HepG2 (cell line): ENCODE data around the gene INHBE. TPM values are rescaled to one million over a fixed set of nuclear protein-coding genes. Genes with fewer than 3 reads are reported as not detected.

Experiments
- ATF1 ChIP-seq: IDR thresholded peaks from 2 replicates; pipeline ENCODE4 v1.6.1; 2016; ENCODE audit warnings: mild to moderate bottlenecking, control low read depth
- ELF3 ChIP-seq: IDR thresholded peaks from 2 replicates; pipeline ENCODE4 v1.6.1; 2016; ENCODE audit warnings: missing genetic modification reagents, missing compliant biosample characterization
- GMEB1 ChIP-seq: sonication (generic); formaldehyde crosslinking; IDR thresholded peaks from 2 replicates; pipeline ENCODE4 v1.5.1; 2020; ENCODE audit warnings: missing genetic modification reagents, mild to moderate bottlenecking, borderline replicate concordance
- KLF9 ChIP-seq: IDR thresholded peaks from 2 replicates; pipeline ENCODE4 v1.6.1; 2016; ENCODE audit warnings: low read depth
- LBX2 ChIP-seq: sonication (generic); formaldehyde crosslinking; IDR thresholded peaks from 2 replicates; pipeline ENCODE4 v1.5.0; 2020; ENCODE audit warnings: missing genetic modification reagents, mild to moderate bottlenecking, borderline replicate concordance
- MLX ChIP-seq: IDR thresholded peaks from 2 replicates; pipeline ENCODE4 v1.6.1; 2016
- MTERF4 ChIP-seq: sonication (generic); formaldehyde crosslinking; IDR thresholded peaks from 2 replicates; pipeline ENCODE4 v1.8.0; 2023; ENCODE audit warnings: mild to moderate bottlenecking, missing genetic modification reagents
- NCOA2 ChIP-seq: sonication (generic); formaldehyde crosslinking; IDR thresholded peaks from 2 replicates; pipeline ENCODE4 v1.8.0; 2022; ENCODE audit warnings: inconsistent platforms
- NR3C1 ChIP-seq: sonication (generic); formaldehyde crosslinking; IDR thresholded peaks from 2 replicates; pipeline ENCODE4 v1.4.0; 2020; ENCODE audit warnings: missing genetic modification reagents
- POLR2A ChIP-seq, 2 experiments: IDR thresholded peaks; 2 replicates each; pipeline ENCODE4 v1.6.1; 2011; ENCODE audit warnings: low read depth in 2 of 2, low read length in 2 of 2, mild to moderate bottlenecking in 1 of 2, moderate library complexity in 1 of 2; ENCODE audit not compliant: insufficient read depth in 1 of 2
- PRMT3 ChIP-seq: sonication (generic); formaldehyde crosslinking; IDR thresholded peaks from 2 replicates; pipeline ENCODE4 v1.8.1; 2022; ENCODE audit warnings: low read depth, mild to moderate bottlenecking, moderate library complexity, missing genetic modification reagents, borderline replicate concordance
- RBM22 ChIP-seq: fragments of 200-400 bp; formaldehyde crosslinking; optimal IDR thresholded peaks from 2 replicates; pipeline ENCODE3; 2017; ENCODE audit warnings: mild to moderate bottlenecking, low read length, moderate library complexity
- SUZ12 ChIP-seq: fragments of 150-350 bp; IDR thresholded peaks from 2 replicates; pipeline ENCODE4 v1.6.1; 2014; ENCODE audit warnings: low read depth, low read length
- TARDBP ChIP-seq: sonication (generic); formaldehyde crosslinking; IDR thresholded peaks from 2 replicates; pipeline ENCODE4 v1.8.0; 2022; ENCODE audit warnings: mild to moderate bottlenecking, missing genetic modification reagents
- TCF12 ChIP-seq, 2 experiments: fragments of 450-650 bp in 1 of 2; sonication (generic) in 1 of 2; formaldehyde crosslinking in 1 of 2; IDR thresholded peaks; 2 replicates each; pipeline versions ENCODE4 v1.6.1 to v1.8.0; 2017 to 2022; ENCODE audit warnings: antibody characterized with exemption in 1 of 2, mild to moderate bottlenecking in 1 of 2, missing genetic modification reagents in 1 of 2, moderate library complexity in 1 of 2
- THAP11 ChIP-seq: IDR thresholded peaks from 2 replicates; pipeline ENCODE4 v1.6.1; 2016; ENCODE audit warnings: missing biosample characterization, missing genetic modification reagents
- THAP7 ChIP-seq: sonication (generic); formaldehyde crosslinking; IDR thresholded peaks from 2 replicates; pipeline ENCODE4 v1.8.1; 2023; ENCODE audit warnings: mild to moderate bottlenecking, missing genetic modification reagents
- ZHX1 ChIP-seq: sonication (generic); formaldehyde crosslinking; IDR thresholded peaks from 2 replicates; pipeline ENCODE4 v1.8.1; 2022; ENCODE audit warnings: low read depth, mild to moderate bottlenecking, missing genetic modification reagents
- ZNF180 ChIP-seq: sonication (generic); formaldehyde crosslinking; IDR thresholded peaks from 2 replicates; pipeline ENCODE4 v1.4.0; 2020; ENCODE audit warnings: low read depth, missing genetic modification reagents, borderline replicate concordance
- ZNF234 ChIP-seq: sonication (generic); formaldehyde crosslinking; conservative IDR thresholded peaks from 2 replicates; pipeline ENCODE4 v1.5.1; 2020; ENCODE audit warnings: mild to moderate bottlenecking, missing genetic modification reagents
- ZNF605 ChIP-seq: sonication (generic); formaldehyde crosslinking; IDR thresholded peaks from 2 replicates; pipeline ENCODE4 v1.8.0; 2022; ENCODE audit warnings: mild to moderate bottlenecking, missing genetic modification reagents
- ZNF773 ChIP-seq: sonication (generic); formaldehyde crosslinking; IDR thresholded peaks from 2 replicates; pipeline ENCODE4 v1.4.0; 2020; ENCODE audit warnings: missing genetic modification reagents, borderline replicate concordance
- ZSCAN29 ChIP-seq: sonication (generic); formaldehyde crosslinking; conservative IDR thresholded peaks from 2 replicates; pipeline ENCODE4 v1.4.0; 2020; ENCODE audit warnings: mild to moderate bottlenecking, missing genetic modification reagents
- polyA plus RNA-seq, 8 experiments: library from polyadenylated mRNA; depleted of rRNA in 3 of 8; stranded (reverse) in 7 of 8; unstranded in 1 of 8; fragments of >200 nt; fragmentation: Illumina TruSeq in 4 of 8; extraction: Trizol in 4 of 8; gene quantifications; 2 replicates each; pipeline versions ENCODE4 v1.2.1 to v1.2.3, GENCODE V29; 2011 to 2016; ENCODE audit warnings: low read depth in 4 of 8, missing spikeins in 1 of 8, mixed read lengths in 1 of 8; ENCODE audit not compliant: insufficient read depth in 1 of 8
- total RNA-seq, 5 experiments: library from RNA; depleted of rRNA; stranded (reverse); fragments of >200 nt; fragmentation: Illumina TruSeq; extraction: Trizol; gene quantifications; 2 replicates each; pipeline ENCODE4 v1.2.3, GENCODE V29; 2016; ENCODE audit warnings: low read depth in 1 of 5

Gene INHBE
- total and polyA plus RNA-seq, 2 of the 13 experiments (the other 11 are each of a cell fraction or from before 2014, with no cell fraction given) = 17.0 to 32.0 TPM

GRCh38 chr12:57487597-57488401 is 32.7 kb downstream of the INHBE start, which contains the start of gene MARS1 (continued):
- TF ChIP-seq MTERF4 (no peak), ATF1 (CRISPR knock-in tag) (no peak; the same call in none of the 2 replicates), TARDBP (CRISPR knock-in tag) (peak; percentile 78), THAP7 (CRISPR knock-in tag) (no peak), THAP11 (CRISPR knock-in tag) (peak; percentile 98), ZNF234 (CRISPR knock-in tag) (no peak), NCOA2 (CRISPR knock-in tag) (no peak), ZHX1 (CRISPR knock-in tag) (no peak), ELF3 (CRISPR knock-in tag) (peak; percentile 72), POLR2A (IDR thresholded peaks at IDR 0.05; ENCODE audit: insufficient read depth in 1 of 2, low read depth in 2 of 2, low read length in 2 of 2) (peak; percentile 71 to 80), GMEB1 (peak; percentile 79), ZSCAN29 (CRISPR knock-in tag) (no peak), LBX2 (no peak), RBM22 (no peak), SUZ12 (peak; percentile 80), NR3C1 (no peak), ZNF180 (CRISPR knock-in tag) (no peak), TCF12 (IDR thresholded peaks at IDR 0.05) (no peak), TCF12 (CRISPR knock-in tag; IDR thresholded peaks at IDR 0.05) (0 out of 2 replicates have a peak, but pooled peaks have one; percentile 26), MLX (no peak), ZNF773 (CRISPR knock-in tag) (no peak; the same call in 1 of the 2 replicates), ZNF605 (0 out of 2 replicates have a peak, but pooled peaks have one; percentile 26), PRMT3 (CRISPR knock-in tag) (no peak), KLF9 (CRISPR knock-in tag) (no peak)
